Fibroblast of skin of right quadriceps (primary cell): ENCODE data around the gene NRIP1.
A peak's percentile ranks its signal among the peaks of the same experiment; 100 is the strongest.

Experiments used
- DNase-seq: peaks from one replicate; pipeline ENCODE4 v3.0.0-alpha.2; 2013

The NRIP1 gene

GRCh38 chr21:15005391-15005790 lies 59.4 kb downstream of the NRIP1 start:
- DNase-seq, result no peak

GRCh38 chr21:15004721-15005370 lies 60.0 kb downstream of the NRIP1 start:
- peak; percentile 72 for DNase-seq

- DNase-seq, result no peak
Measured at GRCh38 chr21:15003463-15004135, 61.2 kb downstream of the NRIP1 start.

GRCh38 chr21:15001857-15002606 lies 62.8 kb downstream of the NRIP1 start:
- peak; percentile 33 for DNase-seq

GRCh38 chr21:15001113-15001512 lies 63.7 kb downstream of the NRIP1 start:
- DNase-seq, result no peak

GRCh38 chr21:15000081-15000480 lies 64.7 kb downstream of the NRIP1 start:
- peak; percentile 78 for DNase-seq

- no peak for DNase-seq
Measured at GRCh38 chr21:14998784-14999183, 66.0 kb downstream of the NRIP1 start.

GRCh38 chr21:14998336-14998735 lies 66.5 kb downstream of the NRIP1 start:
- no peak for DNase-seq

GRCh38 chr21:14995695-14996490 lies 68.9 kb downstream of the NRIP1 start:
- DNase-seq, result peak; percentile 79

GRCh38 chr21:14995226-14995625 lies 69.6 kb downstream of the NRIP1 start:
- DNase-seq, result no peak

GRCh38 chr21:14993115-14993514 lies 71.7 kb downstream of the NRIP1 start:
- DNase-seq, result peak; percentile 39

GRCh38 chr21:14991957-14992356 lies 72.8 kb downstream of the NRIP1 start:
- DNase-seq, result no peak

- peak; percentile 42 for DNase-seq
Measured at GRCh38 chr21:14989359-14989758, 75.4 kb downstream of the NRIP1 start.

- no peak for DNase-seq
Measured at GRCh38 chr21:14988760-14989159, 76.0 kb downstream of the NRIP1 start.

GRCh38 chr21:14987370-14988170 lies 77.2 kb downstream of the NRIP1 start:
- no peak for DNase-seq

GRCh38 chr21:14985306-14985705 lies 79.5 kb downstream of the NRIP1 start:
- peak; percentile 51 for DNase-seq

- DNase-seq, result no peak
Measured at GRCh38 chr21:14982336-14982735, 82.5 kb downstream of the NRIP1 start.

- no peak for DNase-seq
Measured at GRCh38 chr21:14981246-14981645, 83.6 kb downstream of the NRIP1 start.

GRCh38 chr21:14979264-14979663 lies 85.5 kb downstream of the NRIP1 start:
- DNase-seq, result no peak

GRCh38 chr21:14977814-14978213 lies 87.0 kb downstream of the NRIP1 start:
- DNase-seq, result no peak

GRCh38 chr21:14975136-14975919 lies 89.5 kb downstream of the NRIP1 start:
- no peak for DNase-seq
